HL-60 (cell line): ENCODE measurements around the gene NAA10.

Source experiments
- DNase-seq, 2 experiments: peaks; one replicate each; pipeline ENCODE4 v3.0.0-alpha.2; 2010 to 2020; ENCODE audit warnings: low read depth in 1 of 2, low spot score in 1 of 2
- H3K27ac ChIP-seq: fragments of 250-450 bp; sonication (Bioruptor Pico); replicated peaks from 2 replicates; pipeline ENCODE4 v1.5.1; 2020; ENCODE audit warnings: mild to moderate bottlenecking, moderate library complexity
- H3K27me3 ChIP-seq: fragments of 250-450 bp; sonication (Bioruptor Pico); 2 replicates; pipeline ENCODE4 v1.5.1; 2021; ENCODE audit warnings: mild to moderate bottlenecking, moderate library complexity; ENCODE audit not compliant: insufficient read depth, poor library complexity, severe bottlenecking
- H3K4me3 ChIP-seq: replicated peaks from 2 replicates; pipeline ENCODE4 v1.5.1; 2011; ENCODE audit warnings: mild to moderate bottlenecking, control low read depth, low read length; ENCODE audit not compliant: insufficient read depth
- GABPA ChIP-seq: IDR thresholded peaks from 2 replicates; pipeline ENCODE4 v1.6.1; 2012; ENCODE audit warnings: low read depth
- POLR2AphosphoS5 ChIP-seq: IDR thresholded peaks from 2 replicates; pipeline ENCODE4 v1.6.1; 2012; ENCODE audit warnings: low read depth
- REST ChIP-seq: IDR thresholded peaks from 2 replicates; pipeline ENCODE4 v1.6.1; 2012; ENCODE audit warnings: low read depth; ENCODE audit not compliant: insufficient replicate concordance
- SPI1 ChIP-seq: IDR thresholded peaks from 2 replicates; pipeline ENCODE4 v1.6.1; 2012; ENCODE audit warnings: low read depth, mild to moderate bottlenecking, borderline replicate concordance
- TF ChIP-seq, protein P1 (sequence below): IDR thresholded peaks from one replicate; pipeline ENCODE4 v1.5.1; 2011; ENCODE audit warnings: low read length, control low read depth, inconsistent platforms; ENCODE audit not compliant: insufficient read depth

NAA10 gene

DNA sequence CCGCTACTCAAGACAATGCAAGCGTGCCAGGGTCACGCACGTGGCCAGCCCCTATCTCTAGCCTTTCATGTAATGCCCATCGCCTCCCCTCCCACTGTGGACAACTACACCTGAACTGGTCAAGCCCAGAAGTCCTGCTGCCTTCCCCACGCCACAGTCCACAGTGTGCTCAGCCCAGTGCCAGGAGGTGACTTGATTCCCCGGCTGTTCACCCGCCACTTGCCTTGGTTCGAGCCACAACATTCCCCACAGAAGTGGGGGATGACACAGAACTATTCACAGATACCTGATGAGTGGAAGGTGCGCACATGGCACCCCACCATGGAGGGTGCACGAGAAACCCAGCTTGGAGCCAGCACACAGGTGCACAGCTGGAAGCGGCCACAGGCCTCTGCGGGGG, 15.6 kb downstream of the NAA10 start:
- no peak overlapping the region for H3K27ac ChIP-seq
- no peak for TF ChIP-seq REST
- TF ChIP-seq, protein P1, sequence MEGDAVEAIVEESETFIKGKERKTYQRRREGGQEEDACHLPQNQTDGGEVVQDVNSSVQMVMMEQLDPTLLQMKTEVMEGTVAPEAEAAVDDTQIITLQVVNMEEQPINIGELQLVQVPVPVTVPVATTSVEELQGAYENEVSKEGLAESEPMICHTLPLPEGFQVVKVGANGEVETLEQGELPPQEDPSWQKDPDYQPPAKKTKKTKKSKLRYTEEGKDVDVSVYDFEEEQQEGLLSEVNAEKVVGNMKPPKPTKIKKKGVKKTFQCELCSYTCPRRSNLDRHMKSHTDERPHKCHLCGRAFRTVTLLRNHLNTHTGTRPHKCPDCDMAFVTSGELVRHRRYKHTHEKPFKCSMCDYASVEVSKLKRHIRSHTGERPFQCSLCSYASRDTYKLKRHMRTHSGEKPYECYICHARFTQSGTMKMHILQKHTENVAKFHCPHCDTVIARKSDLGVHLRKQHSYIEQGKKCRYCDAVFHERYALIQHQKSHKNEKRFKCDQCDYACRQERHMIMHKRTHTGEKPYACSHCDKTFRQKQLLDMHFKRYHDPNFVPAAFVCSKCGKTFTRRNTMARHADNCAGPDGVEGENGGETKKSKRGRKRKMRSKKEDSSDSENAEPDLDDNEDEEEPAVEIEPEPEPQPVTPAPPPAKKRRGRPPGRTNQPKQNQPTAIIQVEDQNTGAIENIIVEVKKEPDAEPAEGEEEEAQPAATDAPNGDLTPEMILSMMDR = no peak
- TF ChIP-seq POLR2AphosphoS5 = no peak
- TF ChIP-seq GABPA = no peak
- no peak for TF ChIP-seq SPI1
- no peak overlapping the region for H3K4me3 ChIP-seq
- no peak for DNase-seq
- H3K27me3 ChIP-seq = no peaks in the 10 kb centered on the region

DNA sequence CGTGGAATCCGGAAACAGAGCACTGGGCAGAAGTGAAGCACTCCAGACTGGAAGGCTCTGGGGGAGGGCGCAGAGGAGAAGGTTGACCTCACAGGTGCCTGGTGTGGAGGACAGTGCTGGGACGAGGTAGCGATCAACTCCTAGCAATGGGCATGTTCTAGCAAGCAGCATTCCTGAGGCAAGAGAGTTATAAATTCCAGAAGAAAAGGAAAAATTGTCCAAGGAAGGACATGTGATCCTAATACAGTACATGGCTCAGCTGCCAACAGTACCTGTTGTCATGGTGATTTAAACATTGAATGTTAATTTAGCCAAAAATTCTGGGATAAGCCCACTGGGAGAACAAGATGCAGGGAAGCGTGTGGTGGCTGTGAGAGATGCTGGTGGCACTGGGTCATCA, 17.0 kb downstream of the NAA10 start:
- no peak overlapping the region for H3K4me3 ChIP-seq
- H3K27me3 ChIP-seq = no peaks in the 10 kb centered on the region
- TF ChIP-seq REST (no peak), POLR2AphosphoS5 (no peak), SPI1 (no peak), GABPA (no peak)
- TF ChIP-seq, protein P1 = no peak
- peak in 1 of 2 experiments; percentile 13 for DNase-seq
- H3K27ac ChIP-seq = no peak overlapping the region

- H3K4me3 ChIP-seq = no peak overlapping the region
- DNase-seq = no peak
- TF ChIP-seq REST (no peak), POLR2AphosphoS5 (no peak), SPI1 (no peak), GABPA (no peak)
- TF ChIP-seq, protein P1 = no peak
- no peaks in the 10 kb centered on the region for H3K27me3 ChIP-seq
- no peak overlapping the region for H3K27ac ChIP-seq
Measured at GRCh38 chrX:153913701-153914100, 21.1 kb downstream of the NAA10 start.
